ENCODE results near the gene SLC25A51. TPM values are rescaled to one million over a fixed set of nuclear protein-coding genes. Genes with fewer than 3 reads are reported as not detected.

SLC25A51 gene
- total RNA-seq, 4 donors from 2014 or later, result 27.5 to 43.9 (median 35.8) TPM

DNA sequence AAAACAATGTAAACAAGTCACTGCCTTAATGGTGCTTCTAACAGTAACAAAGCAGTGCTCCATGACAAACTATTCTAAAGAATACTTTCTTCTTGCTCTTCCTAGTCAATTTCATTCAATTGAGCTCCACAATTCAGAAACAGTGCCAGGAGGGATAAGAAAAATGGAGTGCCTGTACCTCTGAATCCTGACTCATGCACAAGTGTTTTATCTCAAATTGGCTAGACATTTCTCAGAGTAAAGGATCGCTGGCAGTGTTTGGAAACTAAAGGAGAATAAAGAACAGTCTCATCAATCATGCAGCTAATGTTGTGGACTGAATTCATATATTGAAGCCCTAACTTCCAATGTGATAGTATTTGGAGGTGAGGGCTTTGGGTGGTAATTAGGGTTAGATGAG, 27.6 kb downstream of the SLC25A51 start:
- no peak overlapping the region for H3K4me3 ChIP-seq
- no peak for ATAC-seq
- WGBS, 2 donors (ENCODE audit: low coverage in 1 of 2), result 25 to 33% methylated on average over 1 of the region's 1 CpG
- H3K4me1 ChIP-seq, result no peaks in the 10 kb centered on the region
- no peaks in the 10 kb centered on the region for H3K27me3 ChIP-seq
- TF ChIP-seq POLR2A (IDR thresholded peaks at IDR 0.05) (no peak), POLR2AphosphoS5 (IDR thresholded peaks at IDR 0.05) (no peak), EP300 (IDR thresholded peaks at IDR 0.05) (no peak)
- TF ChIP-seq, protein P1, sequence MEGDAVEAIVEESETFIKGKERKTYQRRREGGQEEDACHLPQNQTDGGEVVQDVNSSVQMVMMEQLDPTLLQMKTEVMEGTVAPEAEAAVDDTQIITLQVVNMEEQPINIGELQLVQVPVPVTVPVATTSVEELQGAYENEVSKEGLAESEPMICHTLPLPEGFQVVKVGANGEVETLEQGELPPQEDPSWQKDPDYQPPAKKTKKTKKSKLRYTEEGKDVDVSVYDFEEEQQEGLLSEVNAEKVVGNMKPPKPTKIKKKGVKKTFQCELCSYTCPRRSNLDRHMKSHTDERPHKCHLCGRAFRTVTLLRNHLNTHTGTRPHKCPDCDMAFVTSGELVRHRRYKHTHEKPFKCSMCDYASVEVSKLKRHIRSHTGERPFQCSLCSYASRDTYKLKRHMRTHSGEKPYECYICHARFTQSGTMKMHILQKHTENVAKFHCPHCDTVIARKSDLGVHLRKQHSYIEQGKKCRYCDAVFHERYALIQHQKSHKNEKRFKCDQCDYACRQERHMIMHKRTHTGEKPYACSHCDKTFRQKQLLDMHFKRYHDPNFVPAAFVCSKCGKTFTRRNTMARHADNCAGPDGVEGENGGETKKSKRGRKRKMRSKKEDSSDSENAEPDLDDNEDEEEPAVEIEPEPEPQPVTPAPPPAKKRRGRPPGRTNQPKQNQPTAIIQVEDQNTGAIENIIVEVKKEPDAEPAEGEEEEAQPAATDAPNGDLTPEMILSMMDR (IDR thresholded peaks at IDR 0.05), result no peak
- no peaks in the 10 kb centered on the region for H3K9me3 ChIP-seq
- H3K36me3 ChIP-seq, result peaks cover 0 to 35% of the 10 kb centered on the region in 2 donors
- H3K27ac ChIP-seq, result no peak overlapping the region

DNA sequence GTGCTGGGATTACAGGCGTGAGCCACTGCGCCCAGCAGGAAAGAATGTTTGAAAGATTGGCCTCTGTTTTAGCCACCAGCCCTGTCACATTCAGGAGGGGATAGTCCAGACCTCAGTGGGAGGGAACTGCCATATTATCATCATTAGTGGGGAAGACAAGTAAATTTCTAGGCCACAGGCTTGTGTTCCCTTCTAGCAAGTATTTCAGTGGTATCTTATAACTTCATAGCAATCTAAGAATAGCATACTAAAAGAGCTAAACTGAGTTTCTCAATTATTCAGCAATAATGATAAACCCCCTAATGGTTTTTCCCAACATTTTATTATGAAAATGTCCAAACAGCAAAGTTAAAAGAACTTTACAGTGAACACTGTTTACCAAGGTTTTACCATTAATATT, 30.0 kb downstream of the SLC25A51 start:
- Histone ChIP-seq H3K36me3 (peaks cover 0 to 11% of the 10 kb centered on the region in 2 donors), H3K9me3 (no peaks in the 10 kb centered on the region), H3K4me3 (no peak overlapping the region), H3K27ac (no peak overlapping the region), H3K27me3 (no peaks in the 10 kb centered on the region), H3K4me1 (no peaks in the 10 kb centered on the region)
- WGBS, 2 donors (ENCODE audit: low coverage in 1 of 2), result 100% methylated on average over 2 of the region's 2 CpGs; no CpG with 5 or more reads in 1 of the 2 donors
- ATAC-seq, result no peak
- TF ChIP-seq POLR2A (IDR thresholded peaks at IDR 0.05), result no peak
- TF ChIP-seq POLR2AphosphoS5 (IDR thresholded peaks at IDR 0.05), result no peak
- TF ChIP-seq EP300 (IDR thresholded peaks at IDR 0.05), result no peak
- TF ChIP-seq, protein P1 (IDR thresholded peaks at IDR 0.05), result no peak

DNA sequence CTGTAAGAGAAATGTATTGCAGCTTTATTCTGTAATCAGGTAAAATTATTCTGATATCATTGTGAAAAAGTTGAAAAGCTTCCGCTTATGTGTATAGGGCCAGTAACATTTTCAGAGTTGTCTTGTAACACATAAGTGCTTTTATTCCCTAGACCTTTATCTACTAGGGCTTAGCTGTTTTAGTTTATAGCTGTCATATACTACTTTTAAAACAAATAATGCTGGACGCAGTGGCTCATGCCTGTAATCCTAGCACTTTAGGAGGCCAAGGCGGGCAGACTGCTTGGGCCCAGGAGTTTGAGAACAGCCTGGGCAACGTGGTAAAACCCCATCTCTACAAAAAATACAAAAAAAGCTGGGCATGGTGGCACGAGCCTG, 33.1 kb downstream of the SLC25A51 start:
- no peak overlapping the region for H3K4me3 ChIP-seq
- TF ChIP-seq, protein P1 (IDR thresholded peaks at IDR 0.05), result no peak
- TF ChIP-seq POLR2AphosphoS5 (IDR thresholded peaks at IDR 0.05) (no peak), EP300 (IDR thresholded peaks at IDR 0.05) (no peak), POLR2A (IDR thresholded peaks at IDR 0.05) (no peak)
- H3K27ac ChIP-seq, result no peak overlapping the region
- 71 to 78% methylated on average over 5 of the region's 5 CpGs for WGBS, 2 donors (ENCODE audit: low coverage in 1 of 2)
- H3K9me3 ChIP-seq, result no peaks in the 10 kb centered on the region
- H3K4me1 ChIP-seq, result no peaks in the 10 kb centered on the region
- H3K27me3 ChIP-seq, result no peaks in the 10 kb centered on the region
- H3K36me3 ChIP-seq, result peaks cover 0 to 14% of the 10 kb centered on the region in 2 donors
- no peak for ATAC-seq

DNA sequence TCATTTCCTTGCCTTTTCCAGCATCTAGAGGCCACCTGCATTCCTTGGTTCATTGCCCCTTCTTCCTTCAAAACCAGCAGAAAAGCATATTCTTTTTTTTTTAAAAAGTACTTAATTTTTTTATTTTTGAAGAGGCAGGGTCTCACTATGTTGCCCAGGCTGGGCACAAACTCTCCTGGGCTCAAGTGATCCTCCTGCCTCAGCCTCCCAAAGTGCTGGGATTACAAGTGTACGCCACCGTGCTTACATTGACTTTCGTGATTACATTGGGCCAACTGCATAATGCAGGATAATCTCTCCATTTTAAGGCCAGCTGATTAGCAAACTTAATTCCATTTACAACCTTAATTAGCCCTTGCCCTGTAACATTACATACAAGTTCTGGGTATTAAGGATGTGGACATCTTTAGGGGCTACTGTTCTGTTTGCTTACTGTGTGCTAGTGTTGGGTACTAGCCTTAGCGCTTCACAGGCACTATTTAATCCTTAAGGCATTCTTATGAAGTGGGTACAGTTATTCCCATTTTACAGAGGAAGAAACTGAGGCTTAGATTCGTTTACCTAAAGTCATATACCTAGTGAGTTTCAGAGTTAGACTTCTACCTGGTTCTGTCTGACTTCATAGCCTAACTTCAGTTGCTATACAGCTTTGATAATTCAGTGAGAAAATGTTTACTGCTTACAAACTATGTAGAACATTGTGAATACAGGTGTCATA, 33.7 kb downstream of the SLC25A51 start:
- no peak overlapping the region for H3K27ac ChIP-seq
- no peak for ATAC-seq
- WGBS, 2 donors (ENCODE audit: low coverage in 1 of 2), result 86 to 95% methylated on average over 5 of the region's 5 CpGs
- H3K4me3 ChIP-seq, result no peak overlapping the region
- TF ChIP-seq POLR2AphosphoS5 (IDR thresholded peaks at IDR 0.05), result no peak
- no peaks in the 10 kb centered on the region for H3K27me3 ChIP-seq
- H3K4me1 ChIP-seq, result no peaks in the 10 kb centered on the region
- peaks cover 0 to 14% of the 10 kb centered on the region in 2 donors for H3K36me3 ChIP-seq
- H3K9me3 ChIP-seq, result no peaks in the 10 kb centered on the region

DNA sequence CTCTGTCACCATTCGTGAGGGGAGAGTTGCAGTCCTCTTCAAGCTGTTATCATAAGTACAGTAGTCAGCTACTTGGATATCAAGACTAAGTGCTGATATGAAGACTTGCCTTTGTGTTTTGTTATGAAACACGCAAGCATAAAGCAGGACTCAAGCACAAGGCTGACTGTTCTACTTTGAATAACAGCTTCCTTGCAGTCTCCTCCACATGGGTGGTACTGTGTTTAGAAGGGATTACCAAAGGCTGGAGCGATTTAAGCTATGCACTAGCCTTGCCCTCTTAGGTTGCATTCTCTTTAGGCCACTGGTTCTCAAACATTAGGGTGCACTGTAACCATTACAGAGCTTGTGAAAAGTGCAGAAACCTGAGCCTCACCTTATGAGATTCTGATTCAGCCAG, 41.4 kb downstream of the SLC25A51 start:
- TF ChIP-seq, protein P1 (IDR thresholded peaks at IDR 0.05), result no peak
- TF ChIP-seq POLR2AphosphoS5 (IDR thresholded peaks at IDR 0.05) (no peak), EP300 (IDR thresholded peaks at IDR 0.05) (no peak), POLR2A (IDR thresholded peaks at IDR 0.05) (no peak)
- no peak for ATAC-seq
- H3K36me3 ChIP-seq, result peaks cover 0 to 67% of the 10 kb centered on the region in 2 donors

More for the DNA sequence above, 41.4 kb downstream of the SLC25A51 start:
- no peak overlapping the region for H3K4me3 ChIP-seq
- H3K9me3 ChIP-seq, result no peaks in the 10 kb centered on the region
- no peaks in the 10 kb centered on the region for H3K27me3 ChIP-seq
- no peak overlapping the region for H3K27ac ChIP-seq
- H3K4me1 ChIP-seq, result no peaks in the 10 kb centered on the region
- 73 to 86% methylated on average over 3 of the region's 3 CpGs for WGBS, 2 donors (ENCODE audit: low coverage in 1 of 2)
